HG03060 (cell line): ENCODE results near the gene MFN1.
A peak's percentile ranks its signal among the peaks of the same experiment; 100 is the strongest.

Experiments used
- ATAC-seq: cut with Tn5 transposase; IDR thresholded peaks from one replicate; pipeline ENCODE4 v1.9.1; 2021; ENCODE audit warnings: low read depth, moderate number of reproducible peaks; ENCODE audit not compliant: unreplicated experiment

The MFN1 gene

GRCh38 chr3:179336345-179336929 is 11.1 kb upstream of the MFN1 start:
- no peak for ATAC-seq

- ATAC-seq, result peak; percentile 63
Measured at GRCh38 chr3:179348325-179349013, 960 bp downstream of the MFN1 start.

- no peak for ATAC-seq
Measured at GRCh38 chr3:179355996-179356395, 8.5 kb downstream of the MFN1 start.

DNA sequence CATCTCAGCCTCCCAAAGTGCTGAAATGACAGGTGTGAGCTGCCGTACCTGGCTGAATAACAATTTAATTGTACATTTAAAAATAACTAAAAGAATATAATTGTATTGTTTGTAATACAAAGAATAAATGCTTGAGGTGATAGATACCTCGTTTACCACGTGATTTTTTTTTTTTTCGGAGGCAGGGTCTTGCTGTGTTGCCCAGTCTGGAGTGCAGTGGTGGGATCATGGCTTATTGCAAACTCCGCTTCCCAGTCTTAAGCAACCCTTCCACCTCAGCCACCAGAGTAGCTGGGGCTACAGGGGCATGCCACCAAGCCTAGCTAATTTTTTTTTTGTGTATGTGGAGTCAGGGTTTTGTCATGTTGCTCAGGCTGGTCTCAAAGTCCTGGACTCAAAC is 15.8 kb downstream of the MFN1 start:
- no peak for ATAC-seq

DNA sequence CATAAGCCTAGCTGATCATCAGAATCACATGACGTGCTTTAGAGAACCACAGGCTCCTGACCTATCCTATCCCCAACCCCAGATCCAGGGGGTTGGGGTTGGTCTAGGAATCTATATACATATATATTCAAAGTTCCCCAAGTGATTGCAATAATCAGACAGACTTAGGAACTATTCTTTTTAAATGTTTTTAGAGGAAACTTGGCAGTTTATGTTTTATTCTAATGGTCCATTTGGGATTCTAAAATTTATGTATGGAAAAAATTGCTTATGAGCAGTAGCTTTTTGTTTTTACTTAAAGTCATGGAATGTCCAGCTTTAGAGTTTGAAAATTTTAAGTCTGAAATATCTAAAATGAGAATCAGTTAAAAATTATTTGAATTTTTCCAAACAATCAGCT is 22.1 kb downstream of the MFN1 start:
- ATAC-seq, result no peak

DNA sequence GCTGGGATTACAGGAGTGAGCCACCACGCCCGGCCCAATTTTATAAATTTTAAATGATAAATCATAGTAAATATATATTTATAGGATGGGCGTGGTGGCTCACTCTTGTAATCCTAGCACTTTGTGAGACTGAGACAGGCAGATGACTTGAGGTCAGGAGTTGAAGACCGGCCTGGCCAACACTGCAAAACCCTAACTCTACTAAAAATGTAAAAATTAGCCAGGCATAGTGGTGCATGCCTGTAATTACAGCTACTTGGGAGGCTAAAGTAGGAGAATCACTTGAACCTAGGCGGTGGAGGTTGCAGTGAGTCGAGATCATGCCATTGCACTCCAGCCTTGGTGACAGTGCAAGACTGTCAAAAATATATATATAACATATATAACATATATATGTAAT is 26.4 kb downstream of the MFN1 start:
- ATAC-seq, result no peak

DNA sequence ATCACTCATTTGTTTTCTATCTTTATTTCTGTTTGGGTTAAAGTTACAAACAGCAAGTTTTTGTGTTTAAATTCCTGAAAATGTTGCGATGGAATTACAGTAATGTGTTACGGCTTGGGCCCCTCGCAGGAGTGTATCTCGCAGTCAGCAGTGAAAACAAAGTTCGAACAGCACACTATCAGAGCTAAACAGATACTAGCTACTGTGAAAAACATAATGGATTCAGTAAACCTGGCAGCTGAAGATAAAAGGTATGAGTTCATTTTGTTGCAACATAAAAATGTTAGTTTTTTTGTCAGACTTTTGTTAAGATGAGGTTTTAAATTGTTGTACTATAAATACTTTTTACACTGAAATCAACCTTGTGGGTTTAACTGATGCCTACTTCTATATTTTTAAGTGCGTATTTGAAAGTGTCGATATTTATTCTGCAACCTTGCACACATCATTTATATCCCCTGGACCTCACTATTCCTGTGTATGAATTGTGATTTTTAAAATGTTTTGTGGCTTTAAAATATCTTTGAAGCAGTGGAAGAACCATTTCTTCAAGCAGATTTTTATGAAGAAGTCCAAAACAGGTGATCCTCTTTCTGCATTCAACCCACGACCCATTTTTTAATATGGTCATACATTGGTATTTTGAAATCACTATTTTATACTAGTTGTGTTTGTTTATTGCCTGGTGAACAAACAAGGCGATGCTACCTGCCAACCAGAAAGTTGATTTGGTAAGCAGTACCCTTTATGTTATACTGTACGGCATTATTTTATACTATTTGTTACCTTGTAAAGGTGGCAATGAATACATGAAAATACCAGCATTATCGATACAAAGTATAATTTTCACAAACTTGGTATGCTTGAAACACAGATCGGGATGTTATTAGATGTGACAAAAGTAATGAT is 27.8 kb downstream of the MFN1 start:
- ATAC-seq, result no peak

- no peak for ATAC-seq
Measured at GRCh38 chr3:179376474-179376873, 29.0 kb downstream of the MFN1 start.

DNA sequence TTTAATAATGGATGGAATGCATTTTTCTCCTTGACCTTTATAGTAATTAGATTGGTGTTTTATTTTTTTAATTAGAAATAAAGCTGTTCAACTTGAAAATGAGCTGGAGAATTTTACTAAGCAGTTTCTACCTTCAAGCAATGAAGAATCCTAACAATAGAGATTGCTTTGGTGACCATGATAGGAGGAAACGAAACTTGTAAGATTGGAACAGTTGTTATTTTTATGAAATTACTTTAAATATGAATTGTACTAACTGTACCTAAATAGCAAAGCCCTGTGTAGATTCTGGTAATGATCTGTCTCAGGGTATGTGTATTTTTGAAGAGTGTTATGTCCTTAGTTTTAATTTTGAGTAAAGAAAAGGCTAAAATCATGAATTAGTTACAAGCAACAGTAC is 44.4 kb downstream of the MFN1 start:
- no peak for ATAC-seq

- ATAC-seq, result no peak
Measured at GRCh38 chr3:179398574-179399231, 51.2 kb downstream of the MFN1 start.

DNA sequence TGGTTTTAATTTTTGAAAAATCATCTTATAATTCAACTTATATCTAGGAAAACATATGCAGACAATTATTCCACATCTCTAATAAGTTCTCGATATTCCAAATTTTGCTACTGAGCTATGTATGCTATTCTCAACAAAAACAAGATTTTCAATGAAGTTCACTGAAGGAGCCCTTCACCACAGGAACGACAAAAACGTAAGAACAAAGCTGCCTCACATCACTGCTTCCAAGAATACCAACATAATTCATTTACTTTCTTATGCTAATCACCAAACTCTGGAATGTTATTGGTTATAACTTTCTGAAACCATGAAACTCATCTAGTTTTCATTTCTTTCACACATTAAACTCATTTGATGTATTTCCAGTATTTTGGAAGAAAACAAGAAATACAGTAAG is 54.1 kb downstream of the MFN1 start:
- no peak for ATAC-seq

DNA sequence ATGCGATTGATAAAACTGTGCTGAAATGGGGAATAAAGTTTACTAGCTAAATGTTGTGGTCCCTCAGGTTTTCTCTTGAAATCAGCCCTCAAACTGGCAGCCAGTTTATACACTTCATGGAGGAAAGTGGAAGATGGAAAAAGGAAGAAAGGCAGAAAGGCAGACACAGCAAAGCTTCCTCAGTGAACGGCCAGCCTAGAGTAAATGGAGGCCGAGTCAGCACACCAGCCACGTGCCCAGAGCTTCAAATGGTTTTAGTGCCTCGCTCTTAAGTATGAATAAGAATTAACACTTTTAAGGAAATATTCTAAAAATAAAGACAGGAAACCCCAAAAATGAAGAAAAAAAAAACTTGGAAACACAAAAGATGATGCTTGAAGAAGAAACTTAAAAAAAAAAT is 55.5 kb downstream of the MFN1 start:
- ATAC-seq, result no peak

- ATAC-seq, result no peak
Measured at GRCh38 chr3:179404307-179404706, 56.8 kb downstream of the MFN1 start.

- no peak for ATAC-seq
Measured at GRCh38 chr3:179410331-179410730, 62.8 kb downstream of the MFN1 start.

- no peak for ATAC-seq
Measured at GRCh38 chr3:179410999-179411398, 63.5 kb downstream of the MFN1 start.

GRCh38 chr3:179414804-179415203 is 67.3 kb downstream of the MFN1 start:
- ATAC-seq, result no peak

DNA sequence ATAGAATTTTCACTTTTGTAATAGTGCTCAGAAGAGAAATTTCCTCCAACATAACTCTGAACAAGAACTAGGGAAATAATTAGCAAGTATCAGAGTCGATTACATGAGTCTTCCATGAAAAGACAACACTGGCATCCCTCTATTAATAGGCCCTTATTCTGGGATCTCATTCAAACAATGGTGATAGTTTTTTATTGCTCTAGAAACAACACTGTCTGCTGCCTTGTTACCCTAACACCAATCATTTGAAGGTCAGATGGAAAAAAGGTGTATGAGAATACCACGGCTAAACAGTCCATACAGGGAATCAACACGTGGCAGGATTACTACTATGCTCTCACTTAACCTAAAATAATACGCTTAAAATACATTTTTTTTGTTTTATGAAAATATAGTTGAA is 67.9 kb downstream of the MFN1 start:
- no peak for ATAC-seq

GRCh38 chr3:179416681-179417080 is 69.2 kb downstream of the MFN1 start:
- no peak for ATAC-seq

GRCh38 chr3:179418610-179419009 is 71.1 kb downstream of the MFN1 start:
- ATAC-seq, result no peak

GRCh38 chr3:179421500-179421899 is 74.0 kb downstream of the MFN1 start:
- ATAC-seq, result no peak

GRCh38 chr3:179425075-179425474 is 77.6 kb downstream of the MFN1 start:
- ATAC-seq, result no peak
